ENCODE results near the gene CRYGB.
A peak's percentile ranks its signal among the peaks of the same experiment; 100 is the strongest.
"Not testable (repeated sequence)": the region's sequence is repeated elsewhere in the genome, so short reads cannot be mapped to it uniquely, and the experiment has no call there.

The CRYGB gene

DNA sequence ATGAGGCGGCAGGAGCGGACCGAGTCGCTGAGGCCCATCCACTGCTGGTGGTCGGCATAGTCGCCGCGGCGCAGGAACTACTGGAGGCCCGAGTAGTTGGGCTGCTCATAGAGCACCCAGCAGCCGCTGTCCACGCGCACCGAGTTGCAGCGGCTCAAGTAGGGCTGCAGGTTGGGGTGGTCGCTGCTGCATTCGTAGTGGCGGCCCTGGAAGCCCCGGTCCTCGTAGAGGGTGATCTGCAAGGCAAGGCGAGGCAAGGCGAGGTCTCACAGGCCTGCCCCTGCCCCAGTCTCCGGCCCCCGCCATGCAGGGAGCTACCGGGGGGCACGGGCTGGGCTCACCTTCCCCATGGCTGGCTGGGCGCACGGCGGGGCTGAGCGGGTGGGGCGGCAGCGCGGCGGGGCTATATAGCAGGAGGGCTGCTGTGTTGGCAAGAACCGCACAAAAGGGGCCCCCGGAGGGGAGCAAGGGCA, 33.6 kb downstream of the CRYGB start:
- not testable (repeated sequence) for DNase-seq

DNA sequence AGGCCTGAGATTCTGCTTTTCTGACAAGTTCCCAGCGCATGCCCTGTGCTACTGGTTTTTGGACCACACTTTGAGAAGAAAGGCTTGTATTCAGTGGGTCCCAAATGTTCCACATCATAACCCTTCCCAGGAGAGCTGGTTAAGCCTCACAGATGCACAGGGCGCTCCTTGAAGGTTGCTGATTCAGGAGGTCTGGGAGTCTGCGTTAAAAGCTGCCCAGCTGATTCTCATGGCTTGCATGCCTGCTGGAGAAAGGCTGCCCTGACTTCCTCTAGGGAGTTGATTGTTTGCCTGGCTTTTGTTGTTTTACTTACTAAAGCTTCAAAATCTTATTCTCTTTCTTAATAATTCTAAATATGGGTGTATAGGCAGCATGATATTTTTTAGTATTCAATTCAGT, 42.3 kb downstream of the CRYGB start:
- DNase-seq: no peak

DNA sequence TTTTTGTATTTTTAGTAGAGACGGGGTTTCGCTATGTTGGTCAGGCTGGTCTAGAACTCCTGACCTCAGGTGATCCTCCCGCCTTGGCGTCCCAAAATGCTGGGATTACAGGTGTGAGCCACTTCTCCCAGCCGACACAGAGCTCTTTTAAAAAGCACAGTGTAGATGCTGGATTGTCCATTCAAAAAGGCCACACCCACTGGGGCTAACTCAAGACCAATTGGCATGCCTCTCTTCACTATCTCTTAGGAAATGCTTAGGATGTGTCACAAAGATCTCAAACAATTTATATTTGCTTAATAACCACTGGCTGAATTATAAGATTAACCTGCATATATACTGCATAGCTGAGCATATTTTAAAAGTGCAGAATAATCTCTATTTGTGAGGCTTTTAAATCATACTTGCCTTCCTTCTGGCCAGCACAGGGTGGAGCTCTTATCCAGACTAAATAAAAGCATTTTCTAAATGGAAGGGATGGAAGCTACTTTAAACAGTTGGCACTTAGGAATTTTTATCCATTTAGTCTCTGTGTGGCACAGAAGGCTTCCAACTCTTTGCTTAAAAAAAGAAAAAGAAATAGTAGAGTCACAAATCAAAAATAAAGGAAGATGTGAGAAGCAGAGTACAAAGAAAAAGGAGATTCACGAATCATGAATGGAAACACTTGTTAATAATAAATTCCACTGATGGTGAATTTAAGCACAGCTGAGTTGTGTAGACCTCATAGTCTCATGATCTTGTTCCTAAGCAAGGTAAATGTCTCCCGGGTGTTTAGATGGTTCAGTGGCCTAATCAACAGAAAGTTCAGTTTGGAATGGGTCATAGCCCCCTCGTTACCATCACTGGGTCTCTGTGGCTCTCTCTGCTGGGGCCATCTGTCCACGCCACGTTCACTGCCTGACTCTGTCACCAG, 44.0 kb downstream of the CRYGB start:
- peak; percentile 19 to 32 for DNase-seq

DNA sequence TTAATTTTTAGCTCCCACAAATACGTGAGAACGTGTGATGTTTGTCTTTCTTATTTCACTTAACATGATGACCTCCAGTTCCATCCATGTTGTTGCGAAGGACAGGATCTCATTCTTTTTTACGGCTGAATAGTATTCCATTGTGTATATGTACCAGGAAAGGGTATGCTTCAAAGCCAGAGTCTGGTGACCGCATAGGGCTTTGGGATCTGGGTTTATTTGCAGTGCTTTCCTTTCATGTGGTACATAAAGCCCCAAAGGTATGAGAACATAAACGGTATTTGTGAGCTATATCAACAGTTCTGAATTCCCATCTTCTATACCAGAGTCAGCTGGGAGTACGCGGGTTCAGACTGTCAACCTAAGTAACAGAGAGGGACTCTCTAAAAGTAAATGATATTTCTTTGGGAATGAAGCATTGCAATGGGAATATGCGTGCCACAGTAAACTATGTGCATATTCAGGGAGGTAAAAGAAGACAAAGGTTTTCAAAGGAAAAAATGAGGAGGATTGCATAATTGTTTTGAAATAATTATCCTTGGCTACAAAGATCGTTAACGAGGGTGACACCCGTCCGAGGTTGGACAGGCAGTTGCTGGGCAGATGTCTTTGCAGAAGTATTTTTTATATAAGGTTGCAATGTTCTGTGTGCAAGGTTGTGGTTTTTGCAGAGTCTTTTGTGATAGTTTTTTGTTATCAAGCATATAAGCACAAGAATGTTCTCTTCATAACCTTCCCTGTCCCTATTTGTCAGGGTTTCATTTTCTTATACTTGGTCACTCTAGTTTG, 46.1 kb downstream of the CRYGB start:
- DNase-seq: no peak

DNA sequence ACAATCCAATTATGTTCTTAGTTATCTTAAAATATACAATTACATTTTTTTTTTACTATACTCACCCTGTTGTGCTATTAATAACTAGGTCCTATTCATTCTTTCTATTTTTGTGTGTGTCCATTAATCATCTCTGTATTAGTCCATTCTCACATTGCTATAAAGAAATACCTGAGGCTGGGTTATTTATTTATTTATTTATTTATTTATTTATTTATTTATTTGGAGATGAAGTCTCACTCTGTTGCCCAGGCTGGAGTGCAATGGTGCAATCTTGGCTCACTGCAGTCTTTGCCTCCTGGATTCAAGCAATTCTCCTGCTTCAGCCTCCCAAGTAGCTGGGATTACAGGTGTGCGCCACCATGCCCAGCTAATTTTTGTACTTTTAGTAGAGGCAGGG, 47.3 kb downstream of the CRYGB start:
- DNase-seq: not testable (repeated sequence)

DNA sequence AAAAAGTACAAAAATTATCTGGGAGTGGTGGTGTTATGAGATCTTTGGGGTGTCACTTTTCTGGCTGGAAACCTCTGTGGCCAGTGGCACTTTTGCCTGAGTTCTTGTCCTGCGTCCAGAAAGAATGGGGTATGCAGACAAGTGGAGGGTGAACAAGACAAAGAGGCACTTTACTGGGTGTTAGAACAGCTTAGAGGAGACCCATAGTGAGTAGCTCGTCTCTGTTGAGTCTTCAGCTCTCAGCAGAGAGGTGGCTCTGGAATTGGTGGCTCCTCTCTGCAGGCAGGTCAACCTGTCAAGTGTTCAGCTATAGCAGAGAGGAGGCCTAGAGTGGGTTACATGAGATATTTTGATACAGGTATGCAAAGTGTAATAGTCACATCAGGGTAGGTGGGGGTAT, 47.7 kb downstream of the CRYGB start:
- DNase-seq: no peak

DNA sequence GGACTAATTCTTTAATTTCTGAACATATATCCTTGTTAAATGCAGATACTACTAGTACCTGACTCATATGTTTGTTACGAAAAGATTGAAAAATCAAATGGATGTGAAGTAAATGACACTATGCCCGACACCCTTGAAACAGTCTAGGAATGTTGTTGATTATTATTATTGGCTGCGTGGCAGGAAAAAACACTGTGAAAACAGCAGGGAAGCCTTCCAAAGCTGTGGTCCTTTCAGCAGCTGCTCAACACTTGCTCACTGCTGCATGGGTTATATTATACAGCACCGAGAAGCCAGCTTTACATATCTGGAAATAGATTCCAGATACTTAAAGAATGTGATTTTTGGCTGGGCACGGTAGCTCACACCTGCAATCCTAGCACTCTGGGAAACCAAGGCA, 48.2 kb downstream of the CRYGB start:
- no peak for DNase-seq

DNA sequence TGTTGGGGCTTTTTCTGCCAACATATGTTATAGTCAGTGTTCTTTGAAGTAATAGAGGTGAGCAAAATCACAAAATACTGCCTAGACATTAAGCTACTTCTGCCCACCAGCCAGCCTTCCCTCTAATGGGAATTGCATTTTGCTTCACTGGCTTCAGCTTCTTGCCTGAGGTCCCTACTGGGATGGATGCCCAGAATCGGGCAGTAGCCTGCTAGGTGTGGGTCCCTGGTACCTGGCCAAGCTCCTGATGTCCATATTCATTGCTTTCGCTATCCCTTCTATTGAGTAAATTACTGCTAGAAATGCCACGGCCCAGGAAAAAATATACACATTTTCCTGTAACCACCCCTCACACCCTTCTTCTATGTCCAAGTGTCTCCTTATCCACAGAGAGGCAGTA, 48.6 kb downstream of the CRYGB start:
- DNase-seq: no peak

DNA sequence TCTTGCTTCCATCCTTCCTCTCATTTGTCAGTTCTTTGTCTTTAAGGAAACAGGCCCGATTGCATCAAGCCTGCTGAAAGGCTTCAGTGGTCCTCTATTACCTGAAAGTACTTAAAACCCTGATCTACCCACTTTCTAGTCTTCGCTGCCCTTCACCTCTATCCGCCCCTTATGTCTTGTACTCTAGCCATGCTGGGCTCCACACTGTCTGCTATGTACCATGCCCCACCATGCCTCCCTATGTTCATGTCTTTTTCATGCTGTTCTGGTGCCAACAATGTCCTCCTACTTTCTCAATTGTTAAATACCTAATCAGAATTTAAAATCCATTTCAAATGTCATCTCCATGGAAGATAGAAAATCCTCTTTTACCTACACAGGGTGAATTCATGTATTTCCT, 49.9 kb downstream of the CRYGB start:
- DNase-seq: no peak

DNA sequence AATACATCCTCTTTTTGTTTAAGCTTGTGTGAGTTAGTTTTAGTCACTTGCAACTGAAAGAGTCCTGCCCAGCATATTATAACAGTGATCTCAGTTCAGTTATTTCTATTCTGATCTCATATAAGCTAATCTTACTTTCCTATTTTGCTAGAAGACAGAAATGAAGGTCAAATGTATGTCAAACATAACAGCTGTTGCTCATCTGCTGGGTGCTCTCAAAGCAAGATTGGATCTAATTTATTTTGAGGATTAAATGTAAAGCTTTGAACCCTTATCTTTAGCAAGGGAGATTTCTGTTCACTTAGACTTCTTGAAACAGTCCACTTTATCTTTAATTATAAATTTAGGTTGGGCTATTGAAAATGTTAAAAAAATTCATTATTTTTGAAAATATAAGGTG, 52.8 kb downstream of the CRYGB start:
- no peak for DNase-seq
